H1 (cell line): Measurements from ENCODE around the gene CHN2. TPM values are rescaled to one million over a fixed set of nuclear protein-coding genes. Genes with fewer than 3 reads are reported as not detected.

ENCODE experiments used
- CBX8 ChIP-seq: fragments of 300-800, 300-1000 bp; sonication (generic); IDR thresholded peaks from 2 replicates; pipeline ENCODE4 v1.7.1; 2016; ENCODE audit warnings: low read depth, low read length, borderline replicate concordance
- CHD1 ChIP-seq: IDR thresholded peaks from 2 replicates; pipeline ENCODE4 v1.6.1; 2012; ENCODE audit warnings: low read depth, low read length, improper control_type of control experiment
- JUN ChIP-seq: IDR thresholded peaks from 2 replicates; pipeline ENCODE4 v1.6.1; 2011; ENCODE audit warnings: low read depth, mild to moderate bottlenecking, improper control_type of control experiment, low read length
- NANOG ChIP-seq: IDR thresholded peaks from 2 replicates; pipeline ENCODE4 v1.6.1; 2011; ENCODE audit warnings: low read length, low read depth, mild to moderate bottlenecking, inconsistent platforms; ENCODE audit not compliant: insufficient read depth, poor library complexity, severe bottlenecking
- polyA plus RNA-seq, 7 experiments: library from polyadenylated mRNA; depleted of rRNA in 3 of 7; stranded (reverse) in 5 of 7; unstranded in 2 of 7; fragments of >200 nt in 5 of 7; fragments of 200-250 nt in 2 of 7; gene quantifications; 1 replicate in 5 of 7; 2 replicates in 1 of 7; 4 replicates in 1 of 7; pipeline versions ENCODE4 v1.2.1 to v1.2.3, GENCODE V29; 2011 to 2013; ENCODE audit warnings: missing spikeins in 2 of 7, mixed read lengths in 2 of 7
- total RNA-seq: library from RNA; stranded (reverse); fragmentation: NEBNext Ultra II Directional; extraction: Animal tissue kit (Norgen Biotek cat#: 25700); gene quantifications from 2 replicates; pipeline ENCODE4 v1.2.1, GENCODE V29; 2021

Gene CHN2
- total and polyA plus RNA-seq, 2 of the 8 experiments (the other 6 are each of a cell fraction or from before 2014, with no cell fraction given), result 2.9 to 4.8 TPM

- no peak for TF ChIP-seq JUN
- no peak for TF ChIP-seq NANOG
- no peak for TF ChIP-seq CBX8
- TF ChIP-seq CHD1, result no peak
These were observed 253.3 kb downstream of the CHN2 start (continued) for GRCh38 chr7:29447828-29448227.
